Heart right ventricle (tissue), 16 donors: Measurements from ENCODE around the gene CHD1. TPM values are rescaled to one million over a fixed set of nuclear protein-coding genes. Genes with fewer than 3 reads are reported as not detected.

Source experiments
- ATAC-seq, 8 donors: fragments of 200-7000 bp; cut with Tn5 transposase; one replicate each; pipeline ENCODE4 v1.9.1; 2020; ENCODE audit warnings: mild to moderate bottlenecking in 8 of 8, moderate library complexity in 8 of 8, moderate number of reproducible peaks in 1 of 8
- DNase-seq, 2 donors: peaks; one replicate each; pipeline ENCODE4 v3.0.0-alpha.2; 2020
- H3K27ac ChIP-seq, 10 donors: fragments of 200-600 bp; sonication (generic) in 2 of 10; one replicate each; pipeline versions ENCODE4 v1.5.0 to v1.8.0; 2020 to 2022; ENCODE audit warnings: mild to moderate bottlenecking in 3 of 10
- H3K27me3 ChIP-seq, 7 donors: fragments of 200-600 bp; one replicate each; pipeline ENCODE4 v1.8.0; 2021 to 2022; ENCODE audit warnings: mild to moderate bottlenecking in 2 of 7
- H3K36me3 ChIP-seq, 9 donors: fragments of 200-600 bp; sonication (generic) in 1 of 9; one replicate each; pipeline versions ENCODE4 v1.5.0 to v1.8.0; 2020 to 2022; ENCODE audit warnings: mild to moderate bottlenecking in 2 of 9
- H3K4me1 ChIP-seq, 9 donors: fragments of 200-600 bp; sonication (generic) in 1 of 9; one replicate each; pipeline versions ENCODE4 v1.5.0 to v1.8.0; 2020 to 2022; ENCODE audit warnings: mild to moderate bottlenecking in 4 of 9
- H3K4me3 ChIP-seq, 10 donors: fragments of 200-600 bp; sonication (generic) in 2 of 10; one replicate each; pipeline versions ENCODE4 v1.5.0 to v1.8.0; 2020 to 2022; ENCODE audit warnings: mild to moderate bottlenecking in 7 of 10, moderate library complexity in 2 of 10
- H3K9me3 ChIP-seq, 11 donors: fragments of 200-600 bp in 10 of 11; sonication (generic) in 2 of 11; one replicate each; pipeline versions ENCODE4 v1.5.0 to v1.8.0; 2013 to 2022; ENCODE audit warnings: mild to moderate bottlenecking in 2 of 11, control low read depth in 1 of 11, moderate library complexity in 1 of 11
- WGBS, 2 donors: extraction: QIAGEN DNeasy Blood & Tissue Kit; methylation state at CpG; one replicate each; pipeline ENCODE4 v1.1.7; 2013; ENCODE audit warnings: inconsistent platforms in 1 of 2; 5-methylcytosine and 5-hydroxymethylcytosine counted together
- intact Hi-C, 10 donors: fragments of 100-400 bp; cut with DNase I; formaldehyde crosslinking; loops; one replicate each; pipeline versions ENCODE4 v1.11.1 to v1.14.2; 2022
- long read RNA-seq, 3 donors: library from polyadenylated mRNA; unstranded; transcript quantifications; one replicate each; pipeline ENCODE4 v2.0.0, GENCODE V29; 2020 to 2021
- polyA plus RNA-seq, 2 donors: library from polyadenylated mRNA; stranded (reverse); fragments of 200-250 nt; gene quantifications; one replicate each; pipeline ENCODE4 v1.2.3, GENCODE V29; 2013
- total RNA-seq, 10 donors: library from RNA; stranded (reverse); fragmentation: NEBNext Ultra II Directional in 3 of 10; extraction: Animal tissue kit (Norgen Biotek cat#: 25700) in 3 of 10; gene quantifications; one replicate each; pipeline versions ENCODE4 v1.2.1 to v1.2.4, GENCODE V29; 2021 to 2023
- TF ChIP-seq, protein P1 (sequence below), 9 donors: fragments of 200-600 bp; sonication (generic) in 2 of 9; IDR thresholded peaks; one replicate each; pipeline versions ENCODE4 v1.5.0 to v1.8.0; 2021 to 2022; ENCODE audit warnings: antibody characterized with exemption in 9 of 9, mild to moderate bottlenecking in 5 of 9, moderate library complexity in 1 of 9
- donor health status: Arrhythmogenic right ventricular cardiomyopathy.
- donor health status: ischemic (EF 13 %, LVEDD 7.1; RV severe dilation, severe dysfunction).
- donor health status: healthy with polysubstance abuse.
- donor health status: DM: no; HTN: yes; CAD: no.
- donor health status: DM: no; HTN: no; CAD: no.
- donor health status: ischemic (EF 25% LVEDD 6.9; RV normal size, moderate dysfunction).
- donor health status: ischemic (EF 25% LVEDD 5.7; RV mildly dilated, moderate dysfunction).
- donor health status: healthy.
- donor health status: DM: yes; HTN: yes; CAD: no.
- donor health status: Ischemic cardiomyopathy.
- donor health status: ischemic (EF 35%, LVEDD 5.7; RV mildly dilated, moderate dysfunction).
- donor health status: nonischemic (EF 11% LVEDD 7.7; RV severe dilation, severe dysfunction).
- donor health status: DM: yes; HTN: yes; CAD: no.
- donor health status: PGD.
- donor health status: ischemic (EF 29% LVEDD 5.4; RV normal size, mild dysfunction).
- donor health status: nonischemic (EF 23%, LVEDD 6.1; RV moderate dilation, normal function).

Gene CHD1
- total RNA-seq (10 to 100 TPM in 9 of 10 donors, 1 to 10 TPM in 1; 9.9 to 19.6 (median 15.1) TPM), polyA plus RNA-seq (10 to 100 TPM in 1 of 2 donors, 1 to 10 TPM in 1; 6.5 to 20.4 TPM)
- long read RNA-seq, donor 1, partial matches to known transcripts: 14 of 19 reads
- long read RNA-seq, donor 1, other reads (novel, unspliced or antisense): 5 of 19 reads
- long read RNA-seq, donor 2, partial matches to known transcripts: 16 of 18 reads
- long read RNA-seq, donor 2, other reads (novel, unspliced or antisense): 2 of 18 reads
- long read RNA-seq, donor 3, partial matches to known transcripts: 24 of 28 reads
- long read RNA-seq, donor 3, other reads (novel, unspliced or antisense): 3 of 28 reads

DNA sequence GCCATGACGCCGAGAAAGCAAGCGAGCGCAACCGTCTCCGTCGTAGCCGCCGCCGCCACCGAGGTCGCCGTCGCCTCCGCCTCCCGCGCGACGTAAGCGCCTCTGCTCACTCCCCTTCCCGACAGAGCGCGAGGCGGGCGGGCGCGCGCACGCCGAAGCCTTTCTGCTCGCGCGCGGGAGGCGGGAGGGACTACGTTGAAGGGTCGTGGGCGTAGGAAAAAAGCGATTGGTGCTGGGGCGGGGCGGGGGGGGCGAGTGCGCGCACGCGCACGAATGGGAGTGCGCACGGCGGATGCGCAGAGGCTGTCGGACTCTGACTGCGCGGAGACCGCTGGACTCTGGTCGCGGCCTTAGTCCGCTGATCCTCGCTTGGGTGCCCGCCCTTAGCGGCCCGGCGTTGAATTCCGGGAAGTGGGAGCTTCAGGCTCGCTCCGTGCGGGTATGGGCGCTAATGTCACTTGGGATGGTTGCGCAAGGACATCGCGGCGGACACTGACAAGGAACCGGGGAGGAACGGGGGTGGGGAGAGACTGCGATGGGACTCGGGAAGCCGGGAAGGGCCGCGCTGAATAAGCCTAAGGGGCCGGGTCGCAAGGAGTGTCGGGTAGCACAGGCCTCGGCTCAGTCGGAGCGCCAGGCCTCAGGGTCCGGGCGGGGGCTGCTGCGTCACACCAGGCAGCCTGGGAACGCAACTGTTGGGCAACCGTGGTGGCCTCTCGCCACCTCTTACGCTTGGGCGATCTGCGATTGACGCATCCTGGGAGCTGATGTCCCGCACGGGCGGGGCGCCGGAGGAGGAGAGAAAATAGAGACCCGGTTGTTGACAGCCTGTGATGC, at the start of gene CHD1:
CHD1 (minus strand) TSS at position 135 of the 837 bp plus-strand sequence. CDS start 2,621 bp downstream, outside the sequence.
- WGBS, 2 donors: 0 to 1% methylated on average over 95 to 101 of the region's 101 CpGs
- H3K4me1 ChIP-seq: peaks cover 0 to 73% (median 50%) of the 10 kb centered on the region in 9 donors
- DNase-seq (peak; percentile 95 to 96), ATAC-seq (peak; percentile 91 to 97 (median 94))
- TF ChIP-seq, protein P1, sequence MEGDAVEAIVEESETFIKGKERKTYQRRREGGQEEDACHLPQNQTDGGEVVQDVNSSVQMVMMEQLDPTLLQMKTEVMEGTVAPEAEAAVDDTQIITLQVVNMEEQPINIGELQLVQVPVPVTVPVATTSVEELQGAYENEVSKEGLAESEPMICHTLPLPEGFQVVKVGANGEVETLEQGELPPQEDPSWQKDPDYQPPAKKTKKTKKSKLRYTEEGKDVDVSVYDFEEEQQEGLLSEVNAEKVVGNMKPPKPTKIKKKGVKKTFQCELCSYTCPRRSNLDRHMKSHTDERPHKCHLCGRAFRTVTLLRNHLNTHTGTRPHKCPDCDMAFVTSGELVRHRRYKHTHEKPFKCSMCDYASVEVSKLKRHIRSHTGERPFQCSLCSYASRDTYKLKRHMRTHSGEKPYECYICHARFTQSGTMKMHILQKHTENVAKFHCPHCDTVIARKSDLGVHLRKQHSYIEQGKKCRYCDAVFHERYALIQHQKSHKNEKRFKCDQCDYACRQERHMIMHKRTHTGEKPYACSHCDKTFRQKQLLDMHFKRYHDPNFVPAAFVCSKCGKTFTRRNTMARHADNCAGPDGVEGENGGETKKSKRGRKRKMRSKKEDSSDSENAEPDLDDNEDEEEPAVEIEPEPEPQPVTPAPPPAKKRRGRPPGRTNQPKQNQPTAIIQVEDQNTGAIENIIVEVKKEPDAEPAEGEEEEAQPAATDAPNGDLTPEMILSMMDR (IDR thresholded peaks at IDR 0.05): no peak
- H3K27ac ChIP-seq: peak within 1 kb of the TSS; percentile 96 to 100 (median 100)
- no peaks in the 10 kb centered on the region for H3K27me3 ChIP-seq
- H3K9me3 ChIP-seq: no peaks in the 10 kb centered on the region
- intact Hi-C loops: loop anchor here in 4 of 10 donors (5.0 to 10.0 kb wide), 2 partner anchors 154 to 157 kb away; partner anchors contain the start of gene RGMB (in 4 of the 4)
- peak within 1 kb of the TSS; percentile 67 to 93 (median 84) for H3K4me3 ChIP-seq
- peaks cover 0 to 56% (median 15%) of the 10 kb centered on the region in 9 donors for H3K36me3 ChIP-seq

DNA sequence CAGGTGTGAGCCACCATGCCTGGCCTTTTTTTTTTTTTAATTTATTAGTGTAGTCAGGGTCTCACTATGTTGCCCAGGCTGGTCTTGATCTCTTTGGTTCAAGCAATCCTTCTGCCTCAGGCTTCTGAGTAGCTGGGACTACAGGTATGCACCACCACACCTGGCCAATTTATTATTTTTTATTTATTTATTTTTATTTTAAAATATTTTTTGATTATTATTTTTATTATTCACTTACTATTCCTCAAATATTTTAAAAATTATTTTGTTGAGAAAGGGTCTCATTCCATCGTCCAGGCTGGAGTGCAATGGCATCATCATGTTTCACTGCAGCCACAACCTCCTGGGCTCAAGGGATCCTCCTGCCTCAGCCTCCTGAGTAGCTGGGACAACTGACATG, 49.7 kb upstream of the CHD1 start:
- WGBS, 2 donors: 100% methylated on average over 1 of the region's 1 CpG
- no peaks in the 10 kb centered on the region for H3K4me1 ChIP-seq

DNA sequence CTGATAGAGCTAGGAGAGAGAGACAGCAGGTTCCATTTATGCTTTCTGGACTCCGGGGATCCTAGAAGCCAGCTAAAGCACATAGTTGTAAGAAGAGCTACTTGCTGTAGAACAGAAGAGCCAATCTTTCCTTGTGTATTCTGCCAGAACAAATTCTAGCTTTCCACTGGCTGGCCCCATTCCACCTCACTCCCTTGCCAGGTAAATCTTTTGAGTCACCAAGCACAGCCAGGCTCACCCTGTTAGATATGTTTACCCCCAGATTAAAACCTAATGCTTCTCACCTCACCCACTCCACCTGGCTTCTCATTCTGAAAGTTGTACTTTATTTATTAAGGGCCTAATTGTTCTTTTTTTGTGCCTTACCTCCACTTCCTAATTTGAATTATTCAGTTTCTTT, 48.9 kb upstream of the CHD1 start:
- no peaks in the 10 kb centered on the region for H3K36me3 ChIP-seq
- no peak overlapping the region for H3K4me3 ChIP-seq
- ATAC-seq: no peak
- no peaks in the 10 kb centered on the region for H3K4me1 ChIP-seq
- WGBS, 2 donors: 82 to 90% methylated on average over 1 of the region's 1 CpG
- no peaks in the 10 kb centered on the region for H3K27me3 ChIP-seq
- TF ChIP-seq, protein P1 (IDR thresholded peaks at IDR 0.05): no peak
- no peak for DNase-seq
- intact Hi-C loops: no loop called here
- H3K9me3 ChIP-seq: no peaks in the 10 kb centered on the region
- H3K27ac ChIP-seq: no peak overlapping the region

More for the DNA sequence above, 49.7 kb upstream of the CHD1 start:
- no peaks in the 10 kb centered on the region for H3K9me3 ChIP-seq
- ATAC-seq (no peak), DNase-seq (no peak)
- H3K27ac ChIP-seq: no peak overlapping the region
- no peaks in the 10 kb centered on the region for H3K36me3 ChIP-seq
- TF ChIP-seq, protein P1 (IDR thresholded peaks at IDR 0.05): no peak
- H3K27me3 ChIP-seq: no peaks in the 10 kb centered on the region
- H3K4me3 ChIP-seq: no peak overlapping the region
- intact Hi-C loops: no loop called here

DNA sequence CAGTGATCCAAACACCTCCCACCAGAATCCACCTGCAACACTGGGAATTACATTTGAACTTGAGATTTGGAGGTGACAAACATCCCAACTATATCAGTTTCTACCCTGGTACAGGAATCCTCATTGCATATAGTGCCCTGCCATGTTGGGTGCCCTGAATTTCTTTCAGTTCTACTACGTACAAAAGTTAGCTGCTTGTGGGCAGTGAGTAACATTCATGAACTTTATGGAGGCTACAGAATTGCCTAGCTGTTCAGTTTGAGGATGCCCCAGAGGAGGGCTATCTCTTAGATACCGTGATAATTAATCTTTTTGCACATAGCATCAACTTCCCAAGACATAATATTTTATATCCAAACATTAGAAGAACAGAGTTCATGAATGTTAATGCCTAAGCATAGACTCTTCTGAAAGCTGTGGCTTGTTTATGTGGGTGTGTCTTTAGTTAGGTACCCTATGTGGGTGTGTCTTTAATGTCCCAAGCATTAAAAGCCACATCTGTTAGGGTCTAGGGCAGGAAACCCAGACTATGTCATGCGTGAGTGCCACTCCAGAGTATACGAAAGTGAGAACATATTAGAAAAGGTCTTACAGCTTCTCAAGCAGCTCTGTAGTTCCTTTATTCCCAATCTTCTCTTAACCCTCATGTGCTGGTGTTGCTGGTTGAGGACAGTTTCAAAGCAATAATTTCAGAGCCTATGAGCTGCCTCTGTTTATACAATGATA, 47.0 kb upstream of the CHD1 start:
- TF ChIP-seq, protein P1 (IDR thresholded peaks at IDR 0.05): no peak
- Histone ChIP-seq H3K4me1 (no peaks in the 10 kb centered on the region), H3K36me3 (no peaks in the 10 kb centered on the region), H3K27ac (no peak overlapping the region), H3K4me3 (no peak overlapping the region), H3K9me3 (no peaks in the 10 kb centered on the region), H3K27me3 (no peaks in the 10 kb centered on the region)
- intact Hi-C loops: no loop called here
- no peak for DNase-seq
- ATAC-seq: no peak
- WGBS, 2 donors: 77 to 78% methylated on average over 4 of the region's 4 CpGs
